Spinal cord (tissue), 10 donors: ENCODE data around the gene PARD3. TPM values are rescaled to one million over a fixed set of nuclear protein-coding genes. Genes with fewer than 3 reads are reported as not detected.
A peak's percentile ranks its signal among the peaks of the same experiment; 100 is the strongest.

Source experiments
- DNase-seq, 6 donors: peaks; one replicate each; pipeline versions ENCODE4 v3.0.0 to v3.0.0-alpha.2; 2013 to 2015; ENCODE audit warnings: low spot score in 6 of 6, low read depth in 4 of 6
- H3K27ac ChIP-seq: one replicate; pipeline ENCODE4 v1.5.1; 2013; ENCODE audit warnings: low read depth, low read length, control low read depth
- H3K27me3 ChIP-seq: one replicate; pipeline ENCODE4 v1.6.1; 2013; ENCODE audit warnings: low read length; ENCODE audit not compliant: control insufficient read depth, insufficient read depth
- H3K36me3 ChIP-seq: one replicate; pipeline ENCODE4 v1.6.1; 2013; ENCODE audit warnings: low read length; ENCODE audit not compliant: control insufficient read depth, insufficient read depth
- H3K4me1 ChIP-seq: one replicate; pipeline ENCODE4 v1.6.1; 2013; ENCODE audit warnings: low read length; ENCODE audit not compliant: control insufficient read depth, insufficient read depth
- H3K4me3 ChIP-seq: one replicate; pipeline ENCODE4 v1.5.1; 2013; ENCODE audit warnings: low read depth, low read length, control low read depth
- H3K9me3 ChIP-seq: one replicate; pipeline ENCODE4 v1.6.1; 2013; ENCODE audit warnings: low read length; ENCODE audit not compliant: control insufficient read depth, insufficient read depth
- WGBS: methylation state at CpG from one replicate; pipeline ENCODE4 v1.1.5; 2013; ENCODE audit warnings: missing lambda C conversion rate; ENCODE audit not compliant: insufficient coverage; 5-methylcytosine and 5-hydroxymethylcytosine counted together
- polyA plus RNA-seq, 2 donors: library from polyadenylated mRNA; unstranded; fragments of 120-200 nt; gene quantifications; one replicate each; pipeline ENCODE4 v1.2.1, GENCODE V29; 2013; ENCODE audit not compliant: insufficient read length in 2 of 2
- total RNA-seq, 2 donors: library from RNA; depleted of rRNA in 1 of 2; stranded (reverse); fragments of 120-200 nt in 1 of 2; fragments of >200 nt in 1 of 2; gene quantifications; one replicate each; pipeline versions ENCODE4 v1.2.3 to v1.2.4, GENCODE V29; 2013 to 2014
- donor health status: healthy.

PARD3 gene
- total and polyA plus RNA-seq, 4 donors: 29.5 to 94.3 (median 47.1) TPM

DNA sequence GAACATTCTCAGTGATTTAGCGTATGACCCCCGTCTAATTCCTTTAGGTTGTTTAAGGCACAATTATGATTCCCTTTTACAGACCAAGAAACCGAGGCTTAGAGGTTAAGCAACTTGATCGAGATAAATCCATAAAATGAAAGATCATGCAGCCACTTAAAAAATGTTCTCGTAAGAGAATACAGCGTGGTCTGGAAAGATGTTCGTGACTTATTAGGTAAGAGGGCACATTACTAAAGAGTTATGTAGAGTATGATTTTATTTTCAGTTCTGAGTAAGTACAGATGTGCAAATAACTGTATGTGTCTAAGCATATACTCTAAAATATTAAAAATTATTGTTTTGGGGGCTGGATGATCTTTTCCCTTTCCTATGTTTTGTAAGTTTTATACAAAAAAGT lies 575.1 kb downstream of the PARD3 start:
- Histone ChIP-seq H3K9me3 (no peaks in the 10 kb centered on the region), H3K4me3 (no peak overlapping the region), H3K36me3 (no peaks in the 10 kb centered on the region), H3K4me1 (peaks cover 5% of the 10 kb centered on the region), H3K27me3 (no peaks in the 10 kb centered on the region), H3K27ac (no peak overlapping the region)
- no peak for DNase-seq
- 100% methylated on average over 3 of the region's 7 CpGs for WGBS

DNA sequence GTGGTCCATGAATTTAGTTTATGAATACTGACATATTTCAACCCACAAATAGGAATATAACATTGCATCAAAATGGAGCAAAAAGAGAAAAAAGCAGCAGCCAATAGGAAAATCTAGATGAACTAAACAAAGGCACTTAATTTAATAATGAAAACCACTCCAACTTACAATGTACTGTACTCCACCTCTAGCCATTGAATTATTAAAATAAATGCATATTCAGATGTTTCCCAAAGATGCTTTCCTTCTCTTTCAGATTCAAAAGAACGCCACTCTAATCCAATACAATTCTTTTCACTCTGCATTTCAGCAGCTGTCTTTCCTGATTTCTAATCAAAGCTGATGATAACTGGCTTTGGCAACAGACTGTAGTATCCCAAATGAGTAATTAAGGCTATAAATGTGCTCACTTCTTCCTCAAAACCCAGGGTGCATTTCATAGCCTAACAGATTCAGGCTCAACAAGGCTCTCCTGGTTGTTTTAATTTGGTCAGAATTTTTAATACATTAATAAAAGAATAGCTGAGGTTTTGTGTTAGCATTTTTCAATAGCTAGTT lies 577.1 kb downstream of the PARD3 start:
- DNase-seq: peak in 1 of 6 donors; percentile 87
- Histone ChIP-seq H3K4me1 (peaks cover 5% of the 10 kb centered on the region), H3K9me3 (no peaks in the 10 kb centered on the region), H3K27ac (no peak overlapping the region), H3K36me3 (no peaks in the 10 kb centered on the region), H3K27me3 (no peaks in the 10 kb centered on the region), H3K4me3 (no peak overlapping the region)
- WGBS: no CpG with 5 or more reads among the region's 1 CpG

DNA sequence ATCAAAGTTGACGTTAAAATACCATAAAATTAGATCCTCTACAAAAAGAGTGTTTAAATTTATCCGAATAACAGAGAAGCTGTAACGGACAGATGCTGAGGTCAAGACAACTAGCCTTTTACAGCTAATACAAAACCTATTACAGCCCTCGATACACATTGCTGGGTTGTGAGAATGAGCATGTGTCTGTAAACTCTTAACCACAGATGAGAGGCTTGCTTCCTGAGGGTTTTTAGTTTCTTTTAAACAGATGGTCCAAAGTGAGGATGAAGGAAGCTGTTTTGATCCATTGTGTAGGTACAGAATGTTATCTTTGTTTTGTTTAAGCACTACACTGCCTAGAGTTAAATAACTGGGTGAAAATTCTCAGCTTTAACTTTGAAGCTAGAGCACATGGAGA lies 578.2 kb downstream of the PARD3 start:
- Histone ChIP-seq H3K36me3 (no peaks in the 10 kb centered on the region), H3K4me3 (no peak overlapping the region), H3K27me3 (no peaks in the 10 kb centered on the region), H3K4me1 (peaks cover 5% of the 10 kb centered on the region), H3K9me3 (no peaks in the 10 kb centered on the region), H3K27ac (no peak overlapping the region)
- DNase-seq: peak in 2 of 6 donors; percentile 23 to 73
- WGBS: no CpG with 5 or more reads among the region's 4 CpGs

DNA sequence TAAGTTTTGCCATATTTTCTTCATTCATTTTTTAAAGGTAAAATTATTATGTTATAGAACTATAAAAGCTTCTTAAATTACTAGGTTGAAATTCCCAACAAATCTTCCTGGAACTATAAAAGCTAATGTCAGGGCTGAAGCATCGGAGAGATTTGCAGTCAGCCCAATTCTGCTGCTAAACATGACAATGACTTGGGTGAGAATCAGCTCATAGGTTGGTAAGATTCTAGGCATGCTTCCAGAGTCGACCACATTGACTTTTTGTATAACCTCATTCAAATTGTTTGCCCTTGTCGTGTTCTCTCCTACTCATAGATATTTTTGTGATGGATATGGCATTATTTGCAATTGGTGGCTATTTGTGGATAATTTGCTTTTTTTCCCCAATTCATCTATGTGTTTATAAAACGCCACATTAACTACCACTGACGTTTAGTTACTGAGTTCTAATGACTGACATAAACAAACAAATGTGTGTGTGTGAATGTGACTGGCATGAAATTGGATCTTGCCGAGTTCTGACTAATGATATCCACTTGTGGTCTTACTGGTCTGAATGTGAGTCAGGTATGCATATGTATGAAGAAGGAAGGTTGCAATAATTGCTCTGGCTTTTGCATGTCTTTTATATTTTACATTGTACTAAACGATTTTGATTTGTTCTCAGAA lies 579.8 kb downstream of the PARD3 start:
- Histone ChIP-seq H3K9me3 (no peaks in the 10 kb centered on the region), H3K36me3 (no peaks in the 10 kb centered on the region), H3K4me1 (peaks cover 5% of the 10 kb centered on the region), H3K4me3 (no peak overlapping the region), H3K27ac (no peak overlapping the region), H3K27me3 (no peaks in the 10 kb centered on the region)
- DNase-seq: peak in 2 of 6 donors; percentile 23 to 66
- WGBS: 41% methylated on average over 2 of the region's 7 CpGs

DNA sequence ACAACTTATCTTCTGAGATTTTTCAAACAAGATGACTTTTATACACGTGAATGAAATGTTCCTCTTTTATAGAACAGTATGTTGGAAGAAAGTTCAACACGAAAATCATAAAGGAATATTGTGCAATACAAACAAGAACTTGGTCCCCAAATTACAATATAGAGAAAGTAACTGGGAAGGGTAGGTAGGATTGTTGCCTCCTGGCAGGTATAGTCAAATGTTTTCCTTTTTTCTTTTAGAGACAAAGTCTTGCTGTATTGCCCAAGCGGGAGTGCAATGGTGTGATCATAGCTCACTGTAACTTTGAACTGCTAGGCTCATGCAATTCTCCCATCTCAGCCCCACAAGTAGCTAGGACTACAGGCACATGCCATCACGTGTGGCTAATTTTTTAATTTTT lies 582.6 kb downstream of the PARD3 start:
- Histone ChIP-seq H3K36me3 (no peaks in the 10 kb centered on the region), H3K4me3 (no peak overlapping the region), H3K9me3 (no peaks in the 10 kb centered on the region), H3K27me3 (no peaks in the 10 kb centered on the region), H3K27ac (no peak overlapping the region), H3K4me1 (no peaks in the 10 kb centered on the region)
- no peak for DNase-seq
- WGBS: 100% methylated on average over 1 of the region's 4 CpGs

DNA sequence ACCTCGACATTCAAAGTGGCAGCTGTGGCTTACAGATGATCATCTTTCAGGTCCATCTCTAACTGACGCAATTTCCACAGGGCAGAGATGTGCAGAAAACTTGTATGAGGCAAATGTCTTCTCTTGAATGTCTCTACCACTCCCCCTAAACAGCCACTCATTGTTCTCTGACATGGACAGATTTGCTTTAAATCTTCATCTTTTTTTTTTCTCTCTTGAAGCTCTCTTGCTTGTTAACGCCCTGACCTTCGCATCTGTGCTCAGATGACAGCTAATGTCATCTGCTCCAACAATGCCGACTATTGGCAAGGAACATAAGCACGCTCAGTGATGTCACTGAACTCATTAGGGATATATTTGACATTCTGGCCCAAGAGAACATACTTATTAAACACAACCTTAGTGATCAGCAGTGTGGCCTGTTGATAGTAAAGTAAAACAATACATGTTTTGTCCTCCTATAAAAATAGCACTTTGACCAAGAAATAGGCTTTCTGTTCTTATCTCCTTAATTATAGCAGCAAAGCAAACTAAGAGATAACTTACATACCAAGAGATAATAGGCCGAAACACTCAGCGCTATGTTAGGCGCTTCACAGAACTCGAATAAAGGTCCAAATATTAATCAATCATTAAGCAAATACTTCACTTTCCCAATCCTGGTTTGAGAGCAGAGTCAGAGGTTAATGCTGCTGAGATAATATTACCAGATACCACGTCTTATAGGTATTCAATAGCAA lies 583.5 kb downstream of the PARD3 start:
- Histone ChIP-seq H3K27ac (no peak overlapping the region), H3K9me3 (no peaks in the 10 kb centered on the region), H3K4me1 (no peaks in the 10 kb centered on the region), H3K36me3 (no peaks in the 10 kb centered on the region), H3K27me3 (no peaks in the 10 kb centered on the region), H3K4me3 (no peak overlapping the region)
- 49% methylated on average over 6 of the region's 11 CpGs for WGBS
- no peak for DNase-seq

DNA sequence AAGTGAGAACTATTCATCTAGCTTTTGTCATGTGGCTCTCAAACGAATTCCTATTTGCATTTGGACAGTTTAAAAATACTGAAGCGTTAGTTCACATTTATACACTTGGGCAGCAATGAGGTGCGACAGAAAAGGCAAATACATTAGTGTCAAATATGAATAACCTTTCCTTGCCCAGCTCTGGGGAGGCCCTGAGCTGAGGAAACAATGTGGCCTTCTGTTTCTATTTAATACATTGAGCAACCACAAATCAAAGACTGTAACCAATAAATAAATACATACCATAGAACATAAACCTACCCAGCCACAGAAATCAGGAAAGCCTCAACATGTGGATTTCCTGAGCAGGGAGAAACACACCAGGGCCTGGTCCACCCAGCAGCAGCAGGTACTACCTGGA lies 585.2 kb downstream of the PARD3 start:
- Histone ChIP-seq H3K27me3 (no peaks in the 10 kb centered on the region), H3K36me3 (no peaks in the 10 kb centered on the region), H3K4me3 (no peak overlapping the region), H3K9me3 (no peaks in the 10 kb centered on the region), H3K27ac (no peak overlapping the region), H3K4me1 (no peaks in the 10 kb centered on the region)
- DNase-seq: no peak
- WGBS: 28% methylated on average over 2 of the region's 3 CpGs

DNA sequence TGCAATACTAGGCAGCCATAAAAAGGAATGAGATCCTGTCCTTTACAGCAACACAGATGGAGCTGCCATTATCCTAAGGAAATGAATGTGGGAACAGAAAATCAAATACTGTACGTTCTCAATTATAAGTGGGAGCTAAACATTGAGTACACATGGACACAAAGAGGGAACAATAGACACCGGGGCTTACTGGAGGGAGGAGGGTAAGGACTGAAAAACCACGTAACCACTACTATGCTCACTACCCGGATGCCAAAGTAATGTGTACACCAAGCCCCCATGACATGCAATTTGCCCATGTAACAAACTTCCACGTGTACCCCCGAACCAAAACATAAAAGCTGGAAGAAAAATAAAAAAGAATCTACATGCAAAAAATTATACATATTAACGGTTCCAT lies 587.0 kb downstream of the PARD3 start:
- no peaks in the 10 kb centered on the region for H3K36me3 ChIP-seq
- H3K4me3 ChIP-seq: no peak overlapping the region
- DNase-seq: no peak
- H3K27ac ChIP-seq: no peak overlapping the region
- H3K27me3 ChIP-seq: no peaks in the 10 kb centered on the region
- WGBS: no CpG with 5 or more reads among the region's 7 CpGs
- no peaks in the 10 kb centered on the region for H3K4me1 ChIP-seq
- H3K9me3 ChIP-seq: no peaks in the 10 kb centered on the region

DNA sequence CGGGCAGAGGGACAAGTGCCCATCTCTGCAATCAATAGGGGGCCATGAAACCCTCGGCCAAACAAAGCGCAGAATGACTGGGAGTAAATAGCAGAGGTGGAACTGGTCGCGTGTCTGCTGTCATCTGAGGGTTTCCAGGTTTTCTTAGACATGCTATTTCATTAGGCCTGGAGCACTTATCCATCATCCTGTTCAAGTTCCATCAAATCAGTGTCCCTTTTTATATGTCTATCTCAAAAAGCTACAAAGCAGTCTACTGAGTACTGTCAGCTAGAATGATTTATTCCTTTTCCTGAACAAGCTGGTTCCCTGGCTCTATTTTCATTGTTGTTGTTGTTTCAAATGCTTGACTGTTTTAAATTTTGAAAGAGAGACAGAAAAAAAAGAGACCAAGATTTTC lies 590.5 kb downstream of the PARD3 start:
- Histone ChIP-seq H3K36me3 (no peaks in the 10 kb centered on the region), H3K4me1 (no peaks in the 10 kb centered on the region), H3K9me3 (no peaks in the 10 kb centered on the region), H3K4me3 (no peak overlapping the region), H3K27me3 (no peaks in the 10 kb centered on the region), H3K27ac (no peak overlapping the region)
- DNase-seq: no peak
- WGBS: 73% methylated on average over 5 of the region's 5 CpGs

DNA sequence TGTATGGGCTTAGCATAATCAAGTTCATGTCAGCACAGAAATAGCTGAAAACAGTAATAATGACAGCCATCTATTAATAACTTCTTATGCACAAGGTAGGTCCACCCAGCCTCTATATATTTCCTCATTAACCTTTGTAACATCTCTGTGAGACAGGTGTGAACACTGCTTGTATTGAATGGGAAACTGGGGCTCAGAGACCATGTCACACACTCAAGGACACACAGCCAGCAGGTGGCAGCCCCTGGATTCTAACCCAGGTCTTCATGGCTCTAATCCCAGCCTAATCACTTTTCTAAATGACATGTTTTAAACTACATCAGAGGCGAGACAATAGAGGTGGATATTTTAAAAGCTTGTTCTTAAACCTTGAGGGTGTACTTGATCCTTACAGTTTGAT lies 591.4 kb downstream of the PARD3 start:
- Histone ChIP-seq H3K36me3 (no peaks in the 10 kb centered on the region), H3K9me3 (no peaks in the 10 kb centered on the region), H3K27ac (no peak overlapping the region), H3K4me1 (no peaks in the 10 kb centered on the region), H3K4me3 (no peak overlapping the region), H3K27me3 (no peaks in the 10 kb centered on the region)
- no peak for DNase-seq
- no CpG with 5 or more reads among the region's 1 CpG for WGBS
